Dendritic cell treated with granulocyte-macrophage colony-stimulating factor and Interleukin-4, amounts not matched to agents 40 ng/mL and 50 ng/mL, for 4 days (primary cell): ENCODE measurements around the gene ZNF593OS.

Source experiments
- H3K27ac Mint-ChIP-seq: one replicate; pipeline ENCODE4 v1.8.0; 2022; ENCODE audit warnings: mild to moderate bottlenecking, mixed read lengths
- H3K27me3 Mint-ChIP-seq: one replicate; pipeline ENCODE4 v1.8.0; 2022; ENCODE audit warnings: mild to moderate bottlenecking, mixed read lengths
- H3K36me3 Mint-ChIP-seq: one replicate; pipeline ENCODE4 v1.8.0; 2022; ENCODE audit warnings: low read depth, mixed read lengths
- H3K4me1 Mint-ChIP-seq: one replicate; pipeline ENCODE4 v1.8.0; 2022; ENCODE audit warnings: low read depth, mixed read lengths
- H3K4me3 Mint-ChIP-seq: one replicate; pipeline ENCODE4 v1.8.0; 2022; ENCODE audit warnings: mild to moderate bottlenecking, moderate library complexity, mixed read lengths
- H3K9me3 Mint-ChIP-seq: one replicate; pipeline ENCODE4 v1.8.0; 2022; ENCODE audit warnings: mixed read lengths
- intact Hi-C: fragments of 100-400 bp; cut with micrococcal nuclease; formaldehyde crosslinking; loops from one replicate; pipeline ENCODE4 v1.15.0; 2022

Gene ZNF593OS

DNA sequence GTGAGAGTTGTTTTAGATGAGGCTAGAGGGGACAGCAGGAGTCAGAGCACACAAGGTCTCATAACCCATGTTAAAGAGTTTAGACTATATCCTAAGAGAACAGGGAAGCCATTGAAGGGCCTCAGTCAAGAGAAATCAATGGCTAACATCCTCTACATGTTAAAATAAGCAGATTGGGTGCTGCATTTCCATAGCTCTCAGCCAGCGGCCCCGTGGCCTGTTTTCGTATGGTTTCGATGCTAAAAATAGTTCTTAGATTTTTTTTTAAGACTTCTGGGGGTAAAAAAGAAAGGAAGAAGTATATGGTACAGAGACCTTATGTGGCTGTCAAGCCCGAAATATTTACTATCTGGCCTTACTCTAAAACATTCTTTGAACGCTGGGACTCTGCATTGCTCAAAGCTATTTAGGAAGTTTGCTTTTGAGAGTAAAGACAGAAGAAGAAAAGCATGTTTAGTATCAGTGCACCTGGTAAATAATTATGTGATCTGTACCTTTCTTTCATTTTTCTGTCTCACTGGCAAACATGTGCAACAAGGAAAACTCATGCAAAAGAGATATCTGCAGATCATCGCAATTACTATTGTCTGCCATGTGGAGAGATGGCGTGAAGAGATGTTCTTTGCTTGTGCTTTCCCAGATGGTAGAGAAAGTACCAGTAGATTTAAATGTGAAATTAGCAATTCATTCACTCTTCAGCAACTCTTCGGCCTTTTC is 51.6 kb downstream of the ZNF593OS start:
- peak overlapping the region; percentile 47 for H3K27ac Mint-ChIP-seq
- H3K4me3 Mint-ChIP-seq = no peak overlapping the region

More for the DNA sequence above, 51.6 kb downstream of the ZNF593OS start:
- peaks cover 47% of the 10 kb centered on the region for H3K4me1 Mint-ChIP-seq
- H3K36me3 Mint-ChIP-seq = peaks cover 44% of the 10 kb centered on the region
- H3K27me3 Mint-ChIP-seq = no peaks in the 10 kb centered on the region
- no peaks in the 10 kb centered on the region for H3K9me3 Mint-ChIP-seq
- intact Hi-C loops = no loop called here
